Vagina (tissue), 2 donors: ENCODE measurements around the gene MLH3. TPM values are rescaled to one million over a fixed set of nuclear protein-coding genes. Genes with fewer than 3 reads are reported as not detected.

Experiments used
- DNase-seq, 2 donors: peaks; one replicate each; pipeline ENCODE4 v3.0.0-alpha.2; 2017; ENCODE audit errors: extremely low spot score in 2 of 2
- H3K27ac ChIP-seq: fragments of 200-600 bp; sonication (generic); one replicate; pipeline ENCODE4 v1.5.1; 2019
- H3K27me3 ChIP-seq: fragments of 200-600 bp; sonication (generic); one replicate; pipeline ENCODE4 v1.5.1; 2019
- H3K36me3 ChIP-seq, 2 donors: fragments of 200-600 bp; sonication (generic); one replicate each; pipeline ENCODE4 v1.5.1; 2017 to 2019
- H3K4me1 ChIP-seq: fragments of 200-600 bp; sonication (generic); one replicate; pipeline ENCODE4 v1.5.1; 2019
- H3K4me3 ChIP-seq, 2 donors: fragments of 200-600 bp; sonication (generic); 1 replicate in 1 of 2; 2 replicates in 1 of 2; pipeline ENCODE4 v1.5.1; 2016 to 2019
- H3K9me3 ChIP-seq: fragments of 200-600 bp; sonication (generic); one replicate; pipeline ENCODE4 v1.5.1; 2019
- CTCF ChIP-seq, 3 experiments: fragments of 450-650 bp in 2 of 3; fragments of 200-600 bp in 1 of 3; sonication (generic) in 1 of 3; IDR thresholded peaks; one replicate each; pipeline ENCODE4 v1.5.1; 2017 to 2019; ENCODE audit warnings: antibody characterized with exemption in 3 of 3, mild to moderate bottlenecking in 2 of 3, moderate library complexity in 2 of 3
- POLR2A ChIP-seq, 2 donors: fragments of 450-650 bp; IDR thresholded peaks; one replicate each; pipeline ENCODE4 v1.6.1; 2017; ENCODE audit warnings: antibody characterized with exemption in 2 of 2, mild to moderate bottlenecking in 2 of 2, moderate library complexity in 2 of 2
- POLR2AphosphoS5 ChIP-seq, 2 donors: sonication (generic); formaldehyde crosslinking; IDR thresholded peaks; one replicate each; pipeline ENCODE4 v1.9.0; 2017; ENCODE audit warnings: antibody characterized with exemption in 2 of 2, mild to moderate bottlenecking in 2 of 2, low read depth in 1 of 2; ENCODE audit not compliant: insufficient read depth in 1 of 2
- intact Hi-C: fragments of 100-400 bp; cut with DNase I; formaldehyde crosslinking; loops from one replicate; pipeline ENCODE4 v1.15.1; 2023
- total RNA-seq: library from RNA; depleted of rRNA; stranded (reverse); fragments of >200 nt; gene quantifications from one replicate; pipeline ENCODE4 v1.2.3, GENCODE V29; 2016

Gene MLH3
- total RNA-seq, 1 donor from 2014 or later = 32.9 TPM

- intact Hi-C loops = no loop called here
- H3K27ac ChIP-seq = no peak overlapping the region
- no peak for DNase-seq
- peak in 1 of 2 donors; percentile 32 for TF ChIP-seq POLR2AphosphoS5 (IDR thresholded peaks at IDR 0.05; ENCODE audit: insufficient read depth in 1 of 2, low read depth in 1 of 2)
- no peak for TF ChIP-seq POLR2A (IDR thresholded peaks at IDR 0.05)
- TF ChIP-seq CTCF (IDR thresholded peaks at IDR 0.05) = no peak
- no peaks in the 10 kb centered on the region for H3K9me3 ChIP-seq
- no peaks in the 10 kb centered on the region for H3K27me3 ChIP-seq
- H3K4me1 ChIP-seq = no peaks in the 10 kb centered on the region
- no peak overlapping the region for H3K4me3 ChIP-seq
- peaks cover 0 to 46% of the 10 kb centered on the region in 2 donors for H3K36me3 ChIP-seq
Observed at GRCh38 chr14:75018694-75019093, 32.6 kb downstream of the MLH3 start.

DNA sequence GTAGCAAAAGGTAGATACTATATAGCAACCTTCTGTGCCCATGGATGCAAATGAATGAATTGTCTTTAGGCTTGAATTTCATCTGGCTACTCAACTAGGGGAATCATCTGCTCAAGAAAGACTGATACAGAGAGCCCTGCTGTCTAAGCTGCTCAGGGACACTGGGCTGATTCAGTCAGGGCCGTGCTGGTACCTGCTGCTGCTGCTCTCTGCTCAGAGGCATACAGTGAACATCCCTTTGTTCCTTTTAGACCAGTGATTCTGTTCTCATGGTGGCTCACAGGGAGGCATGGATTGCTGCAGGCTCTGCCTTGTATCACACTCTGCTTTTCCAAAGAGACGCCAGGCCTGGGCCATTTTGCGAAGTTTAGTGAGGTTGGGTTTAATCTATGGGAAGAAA lies 34.5 kb downstream of the MLH3 start:
- intact Hi-C loops = no loop called here
- no peak for DNase-seq
- no peak for TF ChIP-seq POLR2AphosphoS5 (IDR thresholded peaks at IDR 0.05; ENCODE audit: insufficient read depth in 1 of 2, low read depth in 1 of 2)
- TF ChIP-seq POLR2A (IDR thresholded peaks at IDR 0.05) = no peak
- no peak for TF ChIP-seq CTCF (IDR thresholded peaks at IDR 0.05)
- Histone ChIP-seq H3K4me3 (no peak overlapping the region), H3K9me3 (no peaks in the 10 kb centered on the region), H3K36me3 (peaks cover 0 to 46% of the 10 kb centered on the region in 2 donors), H3K27me3 (no peaks in the 10 kb centered on the region), H3K27ac (no peak overlapping the region), H3K4me1 (no peaks in the 10 kb centered on the region)

DNA sequence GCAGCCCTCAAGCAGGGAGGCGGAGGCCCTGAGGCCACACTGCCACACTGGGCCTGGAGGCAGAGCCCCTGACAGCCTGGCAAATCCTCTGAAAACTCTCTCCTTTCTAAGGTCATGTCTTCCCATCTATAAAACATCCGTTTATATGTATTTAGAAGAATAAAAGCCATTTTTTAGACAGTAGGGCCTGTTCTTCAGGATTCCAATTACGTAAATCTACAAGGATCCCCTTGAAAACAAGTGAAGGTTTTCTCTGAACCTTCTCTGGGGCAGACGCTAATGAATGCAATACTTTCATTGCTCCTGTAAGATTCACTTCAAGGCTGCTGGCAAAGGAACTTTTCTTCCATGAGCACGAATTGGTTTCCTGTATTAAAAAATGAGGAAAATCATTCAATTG lies 35.8 kb downstream of the MLH3 start:
- intact Hi-C loops = no loop called here
- peaks cover 0 to 37% of the 10 kb centered on the region in 2 donors for H3K36me3 ChIP-seq

DNA sequence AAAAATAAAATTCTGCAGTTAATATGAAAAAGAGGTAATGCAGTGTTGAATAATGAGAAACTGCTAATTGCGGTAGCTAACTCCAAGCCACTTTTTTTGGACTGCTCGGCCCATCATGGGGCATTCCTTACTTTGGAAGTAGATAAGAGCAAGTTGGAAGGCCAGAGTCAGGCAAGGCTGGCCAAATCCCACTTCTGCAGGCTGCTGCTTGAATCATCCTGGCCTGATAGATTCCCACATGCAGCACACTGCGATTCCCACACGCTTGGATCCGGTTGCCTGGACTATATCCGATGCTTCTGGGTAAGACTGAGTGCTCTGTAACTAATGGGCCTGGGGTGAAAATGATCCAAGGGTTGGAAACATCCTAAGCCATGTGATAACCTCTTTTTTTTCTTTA lies 38.0 kb downstream of the MLH3 start:
- Histone ChIP-seq H3K27ac (no peak overlapping the region), H3K4me3 (no peak overlapping the region), H3K27me3 (no peaks in the 10 kb centered on the region), H3K4me1 (peaks cover 8% of the 10 kb centered on the region), H3K9me3 (no peaks in the 10 kb centered on the region), H3K36me3 (peaks cover 0 to 45% of the 10 kb centered on the region in 2 donors)
- DNase-seq = no peak
- no peak for TF ChIP-seq POLR2AphosphoS5 (IDR thresholded peaks at IDR 0.05; ENCODE audit: insufficient read depth in 1 of 2, low read depth in 1 of 2)
- TF ChIP-seq CTCF (IDR thresholded peaks at IDR 0.05) = no peak
- no peak for TF ChIP-seq POLR2A (IDR thresholded peaks at IDR 0.05)
- intact Hi-C loops = loop anchor here (5.0 kb wide), 1 partner anchor 34 kb away; no protein-coding TSS in a partner anchor

More for the DNA sequence above, 35.8 kb downstream of the MLH3 start:
- TF ChIP-seq CTCF (IDR thresholded peaks at IDR 0.05) (no peak), POLR2A (IDR thresholded peaks at IDR 0.05) (no peak), POLR2AphosphoS5 (IDR thresholded peaks at IDR 0.05; ENCODE audit: insufficient read depth in 1 of 2, low read depth in 1 of 2) (no peak)
- no peaks in the 10 kb centered on the region for H3K27me3 ChIP-seq
- no peak for DNase-seq
- H3K4me3 ChIP-seq = no peak overlapping the region
- H3K4me1 ChIP-seq = peaks cover 8% of the 10 kb centered on the region
- H3K27ac ChIP-seq = no peak overlapping the region
- no peaks in the 10 kb centered on the region for H3K9me3 ChIP-seq

DNA sequence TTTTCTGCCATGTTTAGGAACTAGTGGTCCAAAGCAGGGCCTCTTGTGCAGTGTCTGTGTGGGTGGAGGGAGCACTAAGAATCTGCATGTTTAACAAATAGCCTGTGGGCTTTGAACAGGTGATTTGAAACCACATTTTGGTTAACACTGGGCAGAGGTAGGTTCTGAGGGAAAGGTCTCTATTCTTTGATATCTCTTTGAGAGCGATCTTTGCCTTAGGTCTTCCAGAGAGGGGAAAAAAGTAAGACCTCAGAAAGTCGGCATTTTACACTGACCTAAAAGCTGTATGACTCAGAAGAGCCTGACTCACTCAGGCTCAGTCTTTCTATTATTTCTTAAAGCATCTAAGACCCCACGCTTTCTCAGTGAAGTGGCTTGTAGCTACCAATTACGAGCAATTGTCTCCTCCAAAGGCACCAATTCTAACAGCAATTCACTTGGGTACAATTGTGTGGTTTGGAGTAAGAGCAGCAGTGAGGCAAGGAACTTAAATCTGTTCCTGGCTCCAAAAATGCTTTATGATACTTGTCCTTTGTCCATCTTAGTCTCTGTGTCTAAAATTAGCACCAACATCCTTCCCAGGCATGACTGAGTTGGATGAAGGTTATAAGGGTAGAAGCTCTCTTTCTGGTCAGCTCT lies 39.8 kb downstream of the MLH3 start:
- H3K4me3 ChIP-seq = no peak overlapping the region
- intact Hi-C loops = loop anchor here (5.0 kb wide), 1 partner anchor 36 kb away; no protein-coding TSS in a partner anchor
- no peak for DNase-seq
- H3K27ac ChIP-seq = peak overlapping the region; percentile 60
- TF ChIP-seq CTCF (IDR thresholded peaks at IDR 0.05) (no peak), POLR2A (IDR thresholded peaks at IDR 0.05) (no peak), POLR2AphosphoS5 (IDR thresholded peaks at IDR 0.05; ENCODE audit: insufficient read depth in 1 of 2, low read depth in 1 of 2) (no peak)
- H3K9me3 ChIP-seq = no peaks in the 10 kb centered on the region
- H3K4me1 ChIP-seq = peaks cover 8% of the 10 kb centered on the region
- no peaks in the 10 kb centered on the region for H3K27me3 ChIP-seq
- peaks cover 0 to 45% of the 10 kb centered on the region in 2 donors for H3K36me3 ChIP-seq
